ENCODE results near the gene SCTR.

DNA sequence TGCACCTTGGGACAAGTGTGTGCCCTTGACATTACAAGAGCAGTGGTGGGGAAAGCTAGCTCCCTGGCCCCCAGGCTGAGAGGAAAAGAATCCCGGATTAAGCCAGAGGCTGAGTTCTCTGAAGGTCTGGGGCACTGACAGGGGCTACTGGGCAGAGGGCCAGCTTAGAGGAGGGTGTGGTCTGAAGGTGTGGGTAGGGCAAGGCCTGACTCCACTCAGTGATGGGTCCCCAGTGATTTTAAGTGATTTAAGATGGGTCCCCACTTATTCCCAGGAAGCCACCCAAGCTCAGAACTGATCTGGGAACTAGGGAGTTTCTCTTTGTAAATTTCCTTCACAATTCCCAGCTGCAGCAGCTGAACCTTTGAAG is 83.8 kb downstream of the SCTR start:
- TF ChIP-seq, protein P1, sequence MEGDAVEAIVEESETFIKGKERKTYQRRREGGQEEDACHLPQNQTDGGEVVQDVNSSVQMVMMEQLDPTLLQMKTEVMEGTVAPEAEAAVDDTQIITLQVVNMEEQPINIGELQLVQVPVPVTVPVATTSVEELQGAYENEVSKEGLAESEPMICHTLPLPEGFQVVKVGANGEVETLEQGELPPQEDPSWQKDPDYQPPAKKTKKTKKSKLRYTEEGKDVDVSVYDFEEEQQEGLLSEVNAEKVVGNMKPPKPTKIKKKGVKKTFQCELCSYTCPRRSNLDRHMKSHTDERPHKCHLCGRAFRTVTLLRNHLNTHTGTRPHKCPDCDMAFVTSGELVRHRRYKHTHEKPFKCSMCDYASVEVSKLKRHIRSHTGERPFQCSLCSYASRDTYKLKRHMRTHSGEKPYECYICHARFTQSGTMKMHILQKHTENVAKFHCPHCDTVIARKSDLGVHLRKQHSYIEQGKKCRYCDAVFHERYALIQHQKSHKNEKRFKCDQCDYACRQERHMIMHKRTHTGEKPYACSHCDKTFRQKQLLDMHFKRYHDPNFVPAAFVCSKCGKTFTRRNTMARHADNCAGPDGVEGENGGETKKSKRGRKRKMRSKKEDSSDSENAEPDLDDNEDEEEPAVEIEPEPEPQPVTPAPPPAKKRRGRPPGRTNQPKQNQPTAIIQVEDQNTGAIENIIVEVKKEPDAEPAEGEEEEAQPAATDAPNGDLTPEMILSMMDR (IDR thresholded peaks at IDR 0.05): no peak
- TF ChIP-seq POLR2A (IDR thresholded peaks at IDR 0.05): no peak

Data from heart left ventricle (tissue), 13 donors.